ENCODE measurements around the gene SLC4A1.

GRCh38 chr17:44214230-44214494 is 53.8 kb downstream of the SLC4A1 start:
- TF ChIP-seq CTCF (IDR thresholded peaks at IDR 0.05) = no peak
- TF ChIP-seq NFIC (IDR thresholded peaks at IDR 0.05; ENCODE audit: borderline replicate concordance) = no peak
- no peak for TF ChIP-seq SMC3 (IDR thresholded peaks at IDR 0.05; ENCODE audit: low read depth, low read length)
- TF ChIP-seq NRF1 (IDR thresholded peaks at IDR 0.05; ENCODE audit: low read depth, low read length) = no peak
- no peak for TF ChIP-seq RCOR1 (IDR thresholded peaks at IDR 0.05; ENCODE audit: low read length)
- no peak for TF ChIP-seq RXRA (IDR thresholded peaks at IDR 0.05; ENCODE audit: borderline replicate concordance, low read depth)
- TF ChIP-seq ZBTB33 (IDR thresholded peaks at IDR 0.05; ENCODE audit: borderline replicate concordance, low read depth) = no peak
- TF ChIP-seq MAX (IDR thresholded peaks at IDR 0.05; ENCODE audit: low read depth) = no peak
- no peak for TF ChIP-seq EZH2phosphoT487 (IDR thresholded peaks at IDR 0.05; ENCODE audit: borderline replicate concordance, low read depth)
- no peak for TF ChIP-seq POLR2AphosphoS5 (IDR thresholded peaks at IDR 0.05; ENCODE audit: low read depth, low read length)
- no peak for TF ChIP-seq RAD21 (IDR thresholded peaks at IDR 0.05; ENCODE audit: low read length)
- no peak for TF ChIP-seq SIN3A (IDR thresholded peaks at IDR 0.05; ENCODE audit: borderline replicate concordance, low read depth, low read length)
- no peak for TF ChIP-seq USF2 (IDR thresholded peaks at IDR 0.05; ENCODE audit: borderline replicate concordance, low read depth, low read length)
- TF ChIP-seq, protein P1, sequence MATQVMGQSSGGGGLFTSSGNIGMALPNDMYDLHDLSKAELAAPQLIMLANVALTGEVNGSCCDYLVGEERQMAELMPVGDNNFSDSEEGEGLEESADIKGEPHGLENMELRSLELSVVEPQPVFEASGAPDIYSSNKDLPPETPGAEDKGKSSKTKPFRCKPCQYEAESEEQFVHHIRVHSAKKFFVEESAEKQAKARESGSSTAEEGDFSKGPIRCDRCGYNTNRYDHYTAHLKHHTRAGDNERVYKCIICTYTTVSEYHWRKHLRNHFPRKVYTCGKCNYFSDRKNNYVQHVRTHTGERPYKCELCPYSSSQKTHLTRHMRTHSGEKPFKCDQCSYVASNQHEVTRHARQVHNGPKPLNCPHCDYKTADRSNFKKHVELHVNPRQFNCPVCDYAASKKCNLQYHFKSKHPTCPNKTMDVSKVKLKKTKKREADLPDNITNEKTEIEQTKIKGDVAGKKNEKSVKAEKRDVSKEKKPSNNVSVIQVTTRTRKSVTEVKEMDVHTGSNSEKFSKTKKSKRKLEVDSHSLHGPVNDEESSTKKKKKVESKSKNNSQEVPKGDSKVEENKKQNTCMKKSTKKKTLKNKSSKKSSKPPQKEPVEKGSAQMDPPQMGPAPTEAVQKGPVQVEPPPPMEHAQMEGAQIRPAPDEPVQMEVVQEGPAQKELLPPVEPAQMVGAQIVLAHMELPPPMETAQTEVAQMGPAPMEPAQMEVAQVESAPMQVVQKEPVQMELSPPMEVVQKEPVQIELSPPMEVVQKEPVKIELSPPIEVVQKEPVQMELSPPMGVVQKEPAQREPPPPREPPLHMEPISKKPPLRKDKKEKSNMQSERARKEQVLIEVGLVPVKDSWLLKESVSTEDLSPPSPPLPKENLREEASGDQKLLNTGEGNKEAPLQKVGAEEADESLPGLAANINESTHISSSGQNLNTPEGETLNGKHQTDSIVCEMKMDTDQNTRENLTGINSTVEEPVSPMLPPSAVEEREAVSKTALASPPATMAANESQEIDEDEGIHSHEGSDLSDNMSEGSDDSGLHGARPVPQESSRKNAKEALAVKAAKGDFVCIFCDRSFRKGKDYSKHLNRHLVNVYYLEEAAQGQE (IDR thresholded peaks at IDR 0.05; ENCODE audit: low read depth, low read length) = no peak
